SK-N-SH treated with all-trans-retinoic acid at 6 μM for 48 hours (cell line): ENCODE measurements around the gene NACAD.

Source experiments
- ATAC-seq: fragments of 200-7000 bp; cut with Tn5 transposase; 3 replicates; pipeline ENCODE4 v1.9.1; 2020; ENCODE audit warnings: mild to moderate bottlenecking, moderate library complexity
- ARNTL ChIP-seq: fragments of 450-650 bp; formaldehyde crosslinking; IDR thresholded peaks from 2 replicates; pipeline ENCODE4 v1.5.0; 2020; ENCODE audit warnings: low read depth, mild to moderate bottlenecking, moderate library complexity, borderline replicate concordance
- BACH2 ChIP-seq: fragments of 250-450 bp; sonication (Bioruptor Pico); IDR thresholded peaks from 2 replicates; pipeline ENCODE4 v1.9.0; 2021; ENCODE audit warnings: mild to moderate bottlenecking, borderline replicate concordance
- CREB5 ChIP-seq: fragments of 250-450 bp; sonication (Bioruptor Pico); IDR thresholded peaks from 2 replicates; pipeline ENCODE4 v1.5.1; 2020; ENCODE audit warnings: low read depth, mild to moderate bottlenecking, moderate library complexity
- CSDC2 ChIP-seq: fragments of 250-450 bp; sonication (Bioruptor Pico); IDR thresholded peaks from 2 replicates; pipeline ENCODE4 v1.5.0; 2020; ENCODE audit warnings: mild to moderate bottlenecking, moderate library complexity
- CSRNP3 ChIP-seq: fragments of 250-450 bp; sonication (Bioruptor Pico); IDR thresholded peaks from 2 replicates; pipeline ENCODE4 v1.5.1; 2021; ENCODE audit warnings: mild to moderate bottlenecking, moderate library complexity
- ESRRG ChIP-seq: fragments of 250-450 bp; sonication (Bioruptor Pico); IDR thresholded peaks from 2 replicates; pipeline ENCODE4 v1.6.1; 2021; ENCODE audit warnings: mild to moderate bottlenecking
- GLIS3 ChIP-seq: fragments of 250-450 bp; sonication (Bioruptor Pico); IDR thresholded peaks from 2 replicates; pipeline ENCODE4 v1.5.0; 2020; ENCODE audit warnings: mild to moderate bottlenecking, moderate library complexity
- ISL1 ChIP-seq: fragments of 250-450 bp; sonication (Bioruptor Pico); IDR thresholded peaks from 2 replicates; pipeline ENCODE4 v2.1.2; 2022; ENCODE audit warnings: mild to moderate bottlenecking, moderate library complexity
- OSR1 ChIP-seq: fragments of 250-450 bp; sonication (Bioruptor Pico); IDR thresholded peaks from 2 replicates; pipeline ENCODE4 v1.8.0; 2022; ENCODE audit warnings: moderate library complexity, mild to moderate bottlenecking, inconsistent platforms
- PATZ1 ChIP-seq: fragments of 250-450 bp; sonication (Bioruptor Pico); IDR thresholded peaks from 2 replicates; pipeline ENCODE4 v1.8.0; 2020; ENCODE audit warnings: mild to moderate bottlenecking, moderate library complexity, borderline replicate concordance
- POU6F1 ChIP-seq: fragments of 250-450 bp; sonication (Bioruptor Pico); IDR thresholded peaks from 2 replicates; pipeline ENCODE4 v1.8.0; 2021; ENCODE audit warnings: low read depth, mild to moderate bottlenecking, moderate library complexity, borderline replicate concordance
- RARB ChIP-seq: fragments of 250-450 bp; sonication (Bioruptor Pico); IDR thresholded peaks from 2 replicates; pipeline ENCODE4 v1.8.0; 2021; ENCODE audit warnings: mild to moderate bottlenecking, moderate library complexity
- SNAI2 ChIP-seq: fragments of 250-450 bp; sonication (Bioruptor Pico); IDR thresholded peaks from 2 replicates; pipeline ENCODE4 v1.5.0; 2020; ENCODE audit warnings: mild to moderate bottlenecking, moderate library complexity
- TCF4 ChIP-seq: fragments of 250-450 bp; sonication (Bioruptor Pico); IDR thresholded peaks from 2 replicates; pipeline ENCODE4 v1.8.0; 2021; ENCODE audit warnings: mild to moderate bottlenecking, moderate library complexity, borderline replicate concordance
- TOX ChIP-seq: fragments of 250-450 bp; sonication (Bioruptor Pico); IDR thresholded peaks from 2 replicates; pipeline ENCODE4 v1.8.0; 2021; ENCODE audit warnings: mild to moderate bottlenecking, moderate library complexity, borderline replicate concordance
- TSHZ2 ChIP-seq: fragments of 250-450 bp; sonication (Bioruptor Pico); IDR thresholded peaks from 2 replicates; pipeline ENCODE4 v1.5.0; 2020; ENCODE audit warnings: mild to moderate bottlenecking, moderate library complexity
- ZC3H10 ChIP-seq: fragments of 250-450 bp; sonication (Bioruptor Pico); IDR thresholded peaks from 2 replicates; pipeline ENCODE4 v1.5.1; 2021; ENCODE audit warnings: mild to moderate bottlenecking, moderate library complexity
- ZFP3 ChIP-seq: fragments of 250-450 bp; sonication (Bioruptor Pico); IDR thresholded peaks from 2 replicates; pipeline ENCODE4 v1.5.0; 2020; ENCODE audit warnings: mild to moderate bottlenecking, moderate library complexity
- ZFP30 ChIP-seq: fragments of 450-650 bp; formaldehyde crosslinking; IDR thresholded peaks from 2 replicates; pipeline ENCODE4 v1.5.0; 2022; ENCODE audit warnings: mild to moderate bottlenecking, moderate library complexity
- ZNF565 ChIP-seq: fragments of 450-650 bp; formaldehyde crosslinking; conservative IDR thresholded peaks from 2 replicates; pipeline ENCODE4 v1.5.0; 2020; ENCODE audit warnings: low read depth, mild to moderate bottlenecking, moderate library complexity
- ZNF70 ChIP-seq: fragments of 450-650 bp; formaldehyde crosslinking; IDR thresholded peaks from 2 replicates; pipeline ENCODE4 v1.5.0; 2020; ENCODE audit warnings: mild to moderate bottlenecking, moderate library complexity
- ZNF8 ChIP-seq: fragments of 450-650 bp; formaldehyde crosslinking; IDR thresholded peaks from 2 replicates; pipeline ENCODE4 v1.5.0; 2020; ENCODE audit warnings: mild to moderate bottlenecking, moderate library complexity

The NACAD gene

GRCh38 chr7:45039106-45039505 lies 49.7 kb downstream of the NACAD start:
- TF ChIP-seq TCF4 (CRISPR knock-in tag), result no peak
- TF ChIP-seq SNAI2 (CRISPR knock-in tag), result no peak
- no peak for TF ChIP-seq ISL1 (CRISPR knock-in tag)
- no peak for TF ChIP-seq OSR1 (CRISPR knock-in tag)
- TF ChIP-seq TSHZ2 (CRISPR knock-in tag), result no peak
- no peak for TF ChIP-seq POU6F1
- TF ChIP-seq ESRRG (CRISPR knock-in tag), result no peak
- TF ChIP-seq ZFP3, result no peak
- ATAC-seq, result no peak

GRCh38 chr7:45037876-45038275 lies 50.9 kb downstream of the NACAD start:
- ATAC-seq, result no peak
- TF ChIP-seq TCF4 (CRISPR knock-in tag) (no peak), ESRRG (CRISPR knock-in tag) (no peak), ZNF70 (CRISPR knock-in tag) (no peak), OSR1 (CRISPR knock-in tag) (no peak), POU6F1 (no peak), ZNF565 (CRISPR knock-in tag) (no peak), ZC3H10 (CRISPR knock-in tag) (no peak), RARB (no peak), ZNF8 (no peak), TOX (no peak), CSRNP3 (CRISPR knock-in tag) (no peak), GLIS3 (CRISPR knock-in tag) (no peak), BACH2 (CRISPR knock-in tag) (no peak), ZFP3 (no peak)

- TF ChIP-seq TCF4 (CRISPR knock-in tag), result no peak
- TF ChIP-seq BACH2 (CRISPR knock-in tag), result no peak
- no peak for TF ChIP-seq TSHZ2 (CRISPR knock-in tag)
- no peak for TF ChIP-seq OSR1 (CRISPR knock-in tag)
- no peak for TF ChIP-seq ZNF70 (CRISPR knock-in tag)
- no peak for TF ChIP-seq ZFP30 (CRISPR knock-in tag)
- TF ChIP-seq ZNF8, result no peak
- no peak for TF ChIP-seq ZC3H10 (CRISPR knock-in tag)
- TF ChIP-seq GLIS3 (CRISPR knock-in tag), result no peak
- TF ChIP-seq ARNTL (CRISPR knock-in tag), result no peak
- no peak for TF ChIP-seq SNAI2 (CRISPR knock-in tag)
- no peak for TF ChIP-seq CREB5 (CRISPR knock-in tag)
- TF ChIP-seq PATZ1 (CRISPR knock-in tag), result no peak
- TF ChIP-seq ESRRG (CRISPR knock-in tag), result no peak
- no peak for TF ChIP-seq ZFP3
- TF ChIP-seq RARB, result no peak
- no peak for TF ChIP-seq CSDC2 (CRISPR knock-in tag)
- no peak for TF ChIP-seq TOX
- TF ChIP-seq POU6F1, result no peak
- ATAC-seq, result no peak
Observed at GRCh38 chr7:45036796-45037195, 52.0 kb downstream of the NACAD start.
